Osteocyte (in vitro differentiated cells): Measurements from ENCODE around the gene FAM53B. TPM values are rescaled to one million over a fixed set of nuclear protein-coding genes. Genes with fewer than 3 reads are reported as not detected.

Experiments
- DNase-seq: peaks from one replicate; pipeline ENCODE4 v3.0.0; 2021; ENCODE audit warnings: mixed read lengths; ENCODE audit not compliant: unreplicated experiment; ENCODE audit errors: extremely low spot score
- H3K27ac Mint-ChIP-seq: one replicate; pipeline ENCODE4 v1.8.0; 2021; ENCODE audit warnings: mild to moderate bottlenecking, mixed read lengths; ENCODE audit not compliant: unreplicated experiment
- H3K27me3 Mint-ChIP-seq: one replicate; pipeline ENCODE4 v1.8.0; 2021; ENCODE audit warnings: mixed read lengths; ENCODE audit not compliant: unreplicated experiment
- H3K36me3 Mint-ChIP-seq: one replicate; pipeline ENCODE4 v1.8.0; 2021; ENCODE audit warnings: mixed read lengths; ENCODE audit not compliant: unreplicated experiment
- H3K4me1 Mint-ChIP-seq: one replicate; pipeline ENCODE4 v1.8.0; 2021; ENCODE audit warnings: mixed read lengths; ENCODE audit not compliant: unreplicated experiment
- H3K4me3 Mint-ChIP-seq: one replicate; pipeline ENCODE4 v1.8.0; 2021; ENCODE audit warnings: mild to moderate bottlenecking, moderate library complexity, mixed read lengths; ENCODE audit not compliant: unreplicated experiment
- H3K9me3 Mint-ChIP-seq: one replicate; pipeline ENCODE4 v1.8.0; 2021; ENCODE audit warnings: mixed read lengths; ENCODE audit not compliant: unreplicated experiment
- total RNA-seq: library from RNA; stranded (reverse); gene quantifications from 2 replicates; pipeline ENCODE4 v1.2.1, GENCODE V29; 2021
- TF ChIP-seq, protein P1 (sequence below): fragments of 200-600 bp; sonication (generic); IDR thresholded peaks from 2 replicates; pipeline ENCODE4 v1.5.0; 2021; ENCODE audit warnings: antibody characterized with exemption, mild to moderate bottlenecking, moderate library complexity

FAM53B gene
- total RNA-seq, 1 donor from 2014 or later, result 14.7 TPM

DNA sequence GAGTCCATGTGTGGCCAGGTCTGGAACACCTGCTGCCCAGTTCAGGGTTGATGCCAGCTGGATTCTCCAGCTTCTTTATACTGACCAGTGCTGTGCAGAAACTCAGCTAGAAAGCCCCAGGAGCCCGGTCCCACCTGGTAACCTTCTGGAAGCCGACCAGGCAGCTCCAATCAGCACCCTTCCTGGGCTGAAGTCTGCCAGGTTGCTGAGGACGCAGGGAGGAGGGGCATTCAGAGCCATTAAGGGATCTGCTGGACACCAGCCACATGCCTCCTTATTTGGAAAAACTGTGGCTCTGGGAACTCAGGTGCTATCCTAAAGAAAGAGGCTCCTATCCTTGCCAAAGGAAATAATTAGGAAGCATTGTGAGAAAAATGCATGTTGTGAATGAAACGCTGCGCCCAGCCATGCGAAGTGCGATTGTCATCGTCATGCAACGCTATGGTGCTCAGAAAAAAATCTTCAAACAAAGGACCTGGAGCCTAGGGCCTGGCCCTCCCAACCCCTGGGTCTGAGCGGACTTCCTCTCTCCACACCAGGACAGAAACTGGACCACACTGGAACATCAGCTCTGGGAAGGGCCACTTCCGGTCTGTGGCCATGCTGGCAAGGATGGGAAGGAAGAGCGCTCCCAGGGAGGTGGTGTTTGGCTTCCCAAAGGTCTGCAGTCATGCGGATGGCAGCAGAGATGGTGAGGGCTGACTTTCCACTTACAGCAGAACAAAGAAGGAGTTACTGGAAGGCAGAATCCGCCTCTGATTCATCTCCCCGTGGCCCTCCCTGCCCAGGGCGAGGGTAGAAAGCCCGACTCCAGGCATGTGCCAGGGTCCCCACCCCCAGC, 90.1 kb downstream of the FAM53B start:
- TF ChIP-seq, protein P1, sequence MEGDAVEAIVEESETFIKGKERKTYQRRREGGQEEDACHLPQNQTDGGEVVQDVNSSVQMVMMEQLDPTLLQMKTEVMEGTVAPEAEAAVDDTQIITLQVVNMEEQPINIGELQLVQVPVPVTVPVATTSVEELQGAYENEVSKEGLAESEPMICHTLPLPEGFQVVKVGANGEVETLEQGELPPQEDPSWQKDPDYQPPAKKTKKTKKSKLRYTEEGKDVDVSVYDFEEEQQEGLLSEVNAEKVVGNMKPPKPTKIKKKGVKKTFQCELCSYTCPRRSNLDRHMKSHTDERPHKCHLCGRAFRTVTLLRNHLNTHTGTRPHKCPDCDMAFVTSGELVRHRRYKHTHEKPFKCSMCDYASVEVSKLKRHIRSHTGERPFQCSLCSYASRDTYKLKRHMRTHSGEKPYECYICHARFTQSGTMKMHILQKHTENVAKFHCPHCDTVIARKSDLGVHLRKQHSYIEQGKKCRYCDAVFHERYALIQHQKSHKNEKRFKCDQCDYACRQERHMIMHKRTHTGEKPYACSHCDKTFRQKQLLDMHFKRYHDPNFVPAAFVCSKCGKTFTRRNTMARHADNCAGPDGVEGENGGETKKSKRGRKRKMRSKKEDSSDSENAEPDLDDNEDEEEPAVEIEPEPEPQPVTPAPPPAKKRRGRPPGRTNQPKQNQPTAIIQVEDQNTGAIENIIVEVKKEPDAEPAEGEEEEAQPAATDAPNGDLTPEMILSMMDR, result no peak
- H3K36me3 Mint-ChIP-seq, result no peaks in the 10 kb centered on the region
- peaks cover 3% of the 10 kb centered on the region for H3K4me1 Mint-ChIP-seq
- no peak overlapping the region for H3K27ac Mint-ChIP-seq
- DNase-seq, result no peak
- no peaks in the 10 kb centered on the region for H3K9me3 Mint-ChIP-seq
- H3K4me3 Mint-ChIP-seq, result no peak overlapping the region
- no peaks in the 10 kb centered on the region for H3K27me3 Mint-ChIP-seq

- H3K27me3 Mint-ChIP-seq, result no peaks in the 10 kb centered on the region
- no peak overlapping the region for H3K27ac Mint-ChIP-seq
- H3K36me3 Mint-ChIP-seq, result no peaks in the 10 kb centered on the region
- TF ChIP-seq, protein P1, result no peak
- DNase-seq, result no peak
- H3K9me3 Mint-ChIP-seq, result no peaks in the 10 kb centered on the region
- peaks cover 11% of the 10 kb centered on the region for H3K4me1 Mint-ChIP-seq
- no peak overlapping the region for H3K4me3 Mint-ChIP-seq
Measured at GRCh38 chr10:124653311-124653710, 90.9 kb downstream of the FAM53B start.

DNA sequence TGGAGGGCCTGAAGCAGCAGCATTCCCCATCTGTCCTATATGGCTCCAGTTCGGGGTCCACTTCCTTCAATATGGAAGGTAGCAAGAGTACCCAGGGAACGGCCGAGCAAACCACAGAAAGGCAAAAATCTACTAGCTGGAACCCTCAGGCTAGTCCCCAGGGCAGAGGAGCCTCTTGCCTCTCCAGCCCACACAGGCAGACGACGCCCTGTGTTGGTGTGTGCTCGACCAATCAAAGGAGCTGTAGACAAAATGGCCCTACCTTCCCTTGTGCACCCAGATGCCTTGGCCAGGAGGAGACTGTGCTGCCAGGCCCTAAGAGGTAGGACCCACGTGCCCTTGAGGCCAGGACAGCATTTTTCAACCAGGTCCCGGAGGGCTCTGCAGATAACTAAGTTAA, 91.5 kb downstream of the FAM53B start:
- no peak for DNase-seq
- Mint-ChIP-seq H3K9me3 (no peaks in the 10 kb centered on the region), H3K4me3 (no peak overlapping the region), H3K27me3 (no peaks in the 10 kb centered on the region), H3K27ac (no peak overlapping the region), H3K4me1 (peaks cover 14% of the 10 kb centered on the region), H3K36me3 (no peaks in the 10 kb centered on the region)
- TF ChIP-seq, protein P1, result no peak

- TF ChIP-seq, protein P1, result no peak
- DNase-seq, result no peak
- no peak overlapping the region for H3K4me3 Mint-ChIP-seq
- peaks cover 17% of the 10 kb centered on the region for H3K4me1 Mint-ChIP-seq
- no peaks in the 10 kb centered on the region for H3K9me3 Mint-ChIP-seq
- H3K27ac Mint-ChIP-seq, result no peak overlapping the region
- H3K27me3 Mint-ChIP-seq, result no peaks in the 10 kb centered on the region
- no peaks in the 10 kb centered on the region for H3K36me3 Mint-ChIP-seq
Measured at GRCh38 chr10:124652200-124652599, 92.0 kb downstream of the FAM53B start.

DNA sequence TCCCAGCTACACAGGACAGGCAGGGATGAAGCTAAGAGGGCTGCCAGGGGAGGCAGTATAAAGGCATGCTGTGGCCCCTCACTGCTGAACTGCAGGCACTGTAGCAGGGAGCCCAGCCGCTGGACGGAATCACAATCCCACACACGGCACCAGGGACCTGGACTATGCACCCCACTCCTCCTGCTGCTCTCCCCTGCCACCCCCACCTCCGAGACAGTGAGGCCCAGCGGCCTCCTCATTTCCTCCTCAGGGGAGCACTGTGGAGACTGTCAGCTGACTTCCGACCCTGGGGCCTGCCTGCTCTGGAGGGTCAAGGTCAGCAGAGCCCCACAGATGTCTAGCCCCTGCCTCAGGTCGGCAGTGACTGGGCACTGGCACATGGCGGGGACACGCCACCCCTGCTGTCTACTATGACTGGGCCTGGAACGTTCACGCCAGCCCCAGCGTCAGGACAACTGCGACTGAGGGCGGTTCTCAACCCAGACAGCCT, 92.7 kb downstream of the FAM53B start:
- no peaks in the 10 kb centered on the region for H3K9me3 Mint-ChIP-seq
- no peak overlapping the region for H3K27ac Mint-ChIP-seq
- TF ChIP-seq, protein P1, result no peak
- no peaks in the 10 kb centered on the region for H3K36me3 Mint-ChIP-seq
- no peak for DNase-seq
- peaks cover 20% of the 10 kb centered on the region for H3K4me1 Mint-ChIP-seq
- H3K27me3 Mint-ChIP-seq, result no peaks in the 10 kb centered on the region
- H3K4me3 Mint-ChIP-seq, result no peak overlapping the region
